Rectal smooth muscle tissue (tissue), 1 donor: ENCODE results near the gene CD164.
"Not testable (repeated sequence)": the region's sequence is repeated elsewhere in the genome, so short reads cannot be mapped to it uniquely, and the experiment has no call there.

Source experiments
- H3K27ac ChIP-seq: one replicate; pipeline ENCODE4 v1.7.0; 2013; ENCODE audit warnings: low read depth, low read length, inconsistent platforms
- H3K27me3 ChIP-seq: one replicate; pipeline ENCODE4 v1.7.0; 2013; ENCODE audit warnings: low read length; ENCODE audit not compliant: control insufficient read depth, insufficient read depth
- H3K36me3 ChIP-seq: one replicate; pipeline ENCODE4 v1.7.0; 2013; ENCODE audit warnings: low read length; ENCODE audit not compliant: control insufficient read depth, insufficient read depth
- H3K4me1 ChIP-seq: one replicate; pipeline ENCODE4 v1.7.0; 2013; ENCODE audit warnings: low read length; ENCODE audit not compliant: control insufficient read depth, insufficient read depth
- H3K4me3 ChIP-seq: one replicate; pipeline ENCODE4 v1.7.0; 2013; ENCODE audit warnings: low read length
- H3K9ac ChIP-seq: one replicate; pipeline ENCODE4 v1.7.0; 2013; ENCODE audit warnings: low read length

The CD164 gene

GRCh38 chr6:109333870-109334269 lies 48.4 kb downstream of the CD164 start:
- H3K4me3 ChIP-seq, H3K36me3 ChIP-seq, H3K9ac ChIP-seq, H3K27ac ChIP-seq, H3K4me1 ChIP-seq, H3K27me3 ChIP-seq: not testable (repeated sequence)

GRCh38 chr6:109332748-109333147 lies 49.5 kb downstream of the CD164 start:
- Histone ChIP-seq H3K4me1 (no peaks in the 10 kb centered on the region), H3K27me3 (no peaks in the 10 kb centered on the region), H3K9ac (no peak overlapping the region), H3K4me3 (no peak overlapping the region), H3K36me3 (no peaks in the 10 kb centered on the region), H3K27ac (no peak overlapping the region)

- Histone ChIP-seq H3K9ac (no peak overlapping the region), H3K27ac (no peak overlapping the region), H3K4me1 (no peaks in the 10 kb centered on the region), H3K36me3 (no peaks in the 10 kb centered on the region), H3K27me3 (no peaks in the 10 kb centered on the region), H3K4me3 (no peak overlapping the region)
These were observed 51.2 kb downstream of the CD164 start for GRCh38 chr6:109331081-109331480.

GRCh38 chr6:109330263-109330662 lies 52.0 kb downstream of the CD164 start:
- Histone ChIP-seq H3K4me3 (no peak overlapping the region), H3K36me3 (no peaks in the 10 kb centered on the region), H3K27ac (no peak overlapping the region), H3K4me1 (no peaks in the 10 kb centered on the region), H3K27me3 (no peaks in the 10 kb centered on the region), H3K9ac (no peak overlapping the region)

- Histone ChIP-seq H3K4me3 (no peak overlapping the region), H3K36me3 (no peaks in the 10 kb centered on the region), H3K27me3 (no peaks in the 10 kb centered on the region), H3K9ac (no peak overlapping the region), H3K27ac (no peak overlapping the region), H3K4me1 (no peaks in the 10 kb centered on the region)
These were observed 53.6 kb downstream of the CD164 start for GRCh38 chr6:109328629-109329028.

GRCh38 chr6:109327959-109328358 lies 54.3 kb downstream of the CD164 start:
- no peaks in the 10 kb centered on the region for H3K4me1 ChIP-seq
- no peak overlapping the region for H3K27ac ChIP-seq
- H3K36me3 ChIP-seq = no peaks in the 10 kb centered on the region
- H3K27me3 ChIP-seq = no peaks in the 10 kb centered on the region
- no peak overlapping the region for H3K9ac ChIP-seq
- H3K4me3 ChIP-seq = no peak overlapping the region

GRCh38 chr6:109327491-109327890 lies 54.8 kb downstream of the CD164 start:
- Histone ChIP-seq H3K9ac (no peak overlapping the region), H3K27ac (no peak overlapping the region), H3K36me3 (no peaks in the 10 kb centered on the region), H3K4me1 (no peaks in the 10 kb centered on the region), H3K27me3 (no peaks in the 10 kb centered on the region), H3K4me3 (no peak overlapping the region)

- Histone ChIP-seq H3K36me3 (no peaks in the 10 kb centered on the region), H3K27me3 (no peaks in the 10 kb centered on the region), H3K9ac (no peak overlapping the region), H3K4me3 (no peak overlapping the region), H3K4me1 (no peaks in the 10 kb centered on the region), H3K27ac (no peak overlapping the region)
These were observed 55.9 kb downstream of the CD164 start for GRCh38 chr6:109326351-109326750.

- no peaks in the 10 kb centered on the region for H3K27me3 ChIP-seq
- no peak overlapping the region for H3K4me3 ChIP-seq
- H3K9ac ChIP-seq = no peak overlapping the region
- no peaks in the 10 kb centered on the region for H3K4me1 ChIP-seq
- H3K36me3 ChIP-seq = no peaks in the 10 kb centered on the region
- H3K27ac ChIP-seq = no peak overlapping the region
These were observed 56.9 kb downstream of the CD164 start for GRCh38 chr6:109325400-109325801.

- Histone ChIP-seq H3K4me3 (no peak overlapping the region), H3K27me3 (no peaks in the 10 kb centered on the region), H3K27ac (no peak overlapping the region), H3K36me3 (no peaks in the 10 kb centered on the region), H3K4me1 (no peaks in the 10 kb centered on the region), H3K9ac (no peak overlapping the region)
These were observed 59.0 kb downstream of the CD164 start for GRCh38 chr6:109323241-109323640.

- Histone ChIP-seq H3K9ac (no peak overlapping the region), H3K4me3 (no peak overlapping the region), H3K27me3 (no peaks in the 10 kb centered on the region), H3K27ac (no peak overlapping the region), H3K36me3 (no peaks in the 10 kb centered on the region), H3K4me1 (no peaks in the 10 kb centered on the region)
These were observed 59.4 kb downstream of the CD164 start for GRCh38 chr6:109322825-109323224.

- Histone ChIP-seq H3K4me1 (no peaks in the 10 kb centered on the region), H3K27me3 (no peaks in the 10 kb centered on the region), H3K9ac (no peak overlapping the region), H3K4me3 (no peak overlapping the region), H3K27ac (no peak overlapping the region), H3K36me3 (no peaks in the 10 kb centered on the region)
These were observed 60.5 kb downstream of the CD164 start for GRCh38 chr6:109321752-109322151.

- Histone ChIP-seq H3K36me3 (no peaks in the 10 kb centered on the region), H3K4me1 (no peaks in the 10 kb centered on the region), H3K27me3 (no peaks in the 10 kb centered on the region), H3K4me3 (no peak overlapping the region), H3K9ac (no peak overlapping the region), H3K27ac (no peak overlapping the region)
These were observed 62.2 kb downstream of the CD164 start for GRCh38 chr6:109320072-109320471.
